NCI-H187 (cell line): ENCODE data around the gene FMN1.
A peak's percentile ranks its signal among the peaks of the same experiment; 100 is the strongest.
"Not testable (repeated sequence)": the region's sequence is repeated elsewhere in the genome, so short reads cannot be mapped to it uniquely, and the experiment has no call there.

Experiments used
- DNase-seq, 2 experiments: peaks; one replicate each; lab custom pipeline; 2025; lab: John Stamatoyannopoulos, UW

Gene FMN1

GRCh38 chr15:33091983-33092693 is 102.4 kb downstream of the FMN1 start:
- DNase-seq = no peak

DNA sequence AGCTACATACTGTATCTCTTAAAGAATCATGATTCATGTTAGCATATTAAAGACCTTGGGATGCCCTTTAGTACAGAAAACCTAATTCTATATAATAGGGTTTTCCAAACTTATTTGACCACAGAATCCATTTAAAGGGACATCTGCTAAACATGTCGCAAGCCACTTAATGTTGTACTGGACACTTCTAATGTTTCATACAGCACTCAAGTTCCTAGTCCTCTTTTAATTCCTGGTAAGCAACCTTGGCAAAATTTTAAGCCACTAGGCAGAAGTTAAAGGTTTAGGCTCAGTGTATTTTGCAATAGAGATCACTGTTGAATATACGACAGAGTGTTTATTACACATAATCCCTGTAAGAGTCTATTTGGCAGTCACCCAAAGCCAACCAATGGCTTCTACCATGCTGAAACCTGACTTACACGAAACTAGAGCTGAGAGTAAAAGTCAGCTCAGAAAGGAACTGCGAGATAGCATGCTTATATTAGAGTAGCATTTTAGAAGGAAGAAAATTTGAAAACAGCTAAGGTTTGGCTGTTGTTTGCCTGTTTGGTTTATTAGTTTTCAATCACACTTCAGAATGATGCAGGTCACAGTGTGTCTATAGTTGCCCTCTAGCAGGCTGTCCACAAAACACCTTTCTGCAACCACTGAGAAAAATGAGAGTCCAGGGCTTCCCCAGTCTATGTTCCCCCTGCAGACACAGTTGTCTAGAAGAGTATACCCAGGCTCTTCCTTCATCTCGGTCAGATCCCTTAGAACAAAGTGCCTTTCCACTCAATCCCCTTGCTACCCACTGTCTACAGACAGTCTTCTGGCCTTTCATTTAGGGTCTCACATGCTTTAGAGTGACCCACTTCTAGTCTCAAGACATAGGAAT is 104.4 kb downstream of the FMN1 start:
- no peak for DNase-seq

DNA sequence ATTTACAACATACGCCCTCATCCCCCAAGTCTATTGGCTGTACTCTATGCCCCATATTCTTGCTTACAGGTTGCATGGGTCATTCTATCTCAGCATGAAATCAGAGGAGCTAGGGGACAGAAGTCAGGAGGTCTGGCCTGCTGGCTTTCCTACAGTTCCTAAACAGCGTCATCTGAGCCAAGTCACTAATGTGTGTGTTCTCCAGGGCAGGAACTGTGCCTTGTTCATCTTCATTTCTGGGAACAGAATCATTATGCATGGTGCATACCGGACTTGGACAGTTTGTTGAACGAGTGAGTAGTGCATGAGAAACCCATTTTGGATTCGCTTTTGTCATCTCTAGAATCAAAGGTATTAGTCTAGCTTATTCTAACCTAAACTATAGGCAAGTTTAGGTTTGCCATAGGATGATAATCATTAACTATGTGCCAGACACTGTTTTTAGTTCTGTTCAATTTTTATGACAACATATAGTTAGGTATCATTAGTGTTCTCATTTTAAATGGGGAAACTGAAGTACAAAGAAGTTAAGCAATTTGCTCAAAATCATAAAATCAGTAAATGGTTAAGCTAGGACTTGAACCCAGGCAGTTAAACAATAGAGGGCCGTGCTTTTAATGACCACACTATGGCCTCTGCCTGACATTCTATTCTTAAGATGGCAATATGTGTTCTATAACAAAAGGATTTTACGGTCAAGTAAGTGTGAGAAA is 105.2 kb downstream of the FMN1 start:
- no peak for DNase-seq

- peak in 1 of 2 experiments; percentile 1 for DNase-seq
Measured at GRCh38 chr15:33086500-33087121, 107.9 kb downstream of the FMN1 start.

DNA sequence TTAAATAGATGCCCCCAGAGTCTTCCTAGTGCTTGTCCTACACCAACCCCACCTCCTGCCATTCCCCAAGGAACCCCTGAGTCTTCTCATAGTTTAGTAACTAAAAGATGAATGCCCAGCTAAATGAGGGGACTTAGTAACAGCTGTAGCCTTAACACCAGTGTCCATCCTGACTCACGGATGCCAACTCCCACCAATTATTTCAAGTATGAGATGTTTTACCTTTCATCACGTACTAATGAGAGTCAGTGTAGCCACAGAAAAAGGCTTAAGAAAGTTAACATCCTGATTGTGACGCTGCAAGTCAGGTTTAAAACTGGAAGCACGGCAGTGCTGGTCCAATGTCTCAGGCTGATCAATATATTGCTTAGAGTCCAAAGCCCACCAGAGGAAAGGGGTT is 109.9 kb downstream of the FMN1 start:
- no peak for DNase-seq

GRCh38 chr15:33083232-33084081 is 111.1 kb downstream of the FMN1 start:
- DNase-seq = no peak

GRCh38 chr15:33080006-33080405 is 114.5 kb downstream of the FMN1 start:
- DNase-seq = no peak

- no peak for DNase-seq
Measured at GRCh38 chr15:33078607-33079006, 115.9 kb downstream of the FMN1 start.

DNA sequence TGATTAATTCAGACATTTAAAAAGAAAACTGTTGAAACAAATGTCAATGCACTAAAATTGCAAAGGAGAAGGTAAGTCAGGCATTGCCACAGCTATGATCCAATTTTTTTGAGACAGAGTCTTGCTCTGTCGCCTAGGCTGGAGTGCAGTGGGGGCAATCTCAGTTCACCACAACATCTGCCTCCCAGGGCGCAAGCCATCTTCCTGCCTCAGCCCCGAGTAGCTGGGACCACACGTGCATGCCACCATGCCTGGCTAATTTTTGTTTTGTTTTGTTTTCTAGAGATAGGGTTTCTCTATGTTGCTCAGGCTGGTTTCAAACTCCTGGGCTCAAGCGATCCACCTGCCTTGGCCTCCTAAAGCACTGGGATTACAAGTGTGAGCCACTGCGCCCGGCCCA is 117.6 kb downstream of the FMN1 start:
- DNase-seq = no peak

- DNase-seq = no peak
Measured at GRCh38 chr15:33074942-33075341, 119.6 kb downstream of the FMN1 start.

DNA sequence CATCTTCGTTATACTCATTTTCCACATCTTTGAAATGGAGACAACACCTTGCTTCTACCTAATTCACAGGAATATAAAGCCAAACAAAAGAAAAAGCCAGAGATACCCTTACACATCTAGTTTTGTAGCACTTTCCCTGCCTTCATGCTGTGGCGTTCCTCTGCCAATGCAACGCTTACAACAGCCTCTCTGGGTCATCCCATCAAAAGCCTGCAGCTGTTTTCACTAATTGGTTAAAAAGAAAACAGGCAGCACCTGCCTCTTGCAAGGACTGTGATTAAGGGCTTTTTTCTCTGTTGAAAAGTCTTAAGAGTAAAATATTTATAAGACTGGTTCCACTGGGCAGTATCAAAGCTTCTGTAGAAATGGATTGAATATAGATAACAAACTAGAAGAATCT is 120.3 kb downstream of the FMN1 start:
- no peak for DNase-seq

GRCh38 chr15:33071451-33071850 is 123.1 kb downstream of the FMN1 start:
- DNase-seq = no peak

GRCh38 chr15:33069903-33070302 is 124.6 kb downstream of the FMN1 start:
- not testable (repeated sequence) for DNase-seq

DNA sequence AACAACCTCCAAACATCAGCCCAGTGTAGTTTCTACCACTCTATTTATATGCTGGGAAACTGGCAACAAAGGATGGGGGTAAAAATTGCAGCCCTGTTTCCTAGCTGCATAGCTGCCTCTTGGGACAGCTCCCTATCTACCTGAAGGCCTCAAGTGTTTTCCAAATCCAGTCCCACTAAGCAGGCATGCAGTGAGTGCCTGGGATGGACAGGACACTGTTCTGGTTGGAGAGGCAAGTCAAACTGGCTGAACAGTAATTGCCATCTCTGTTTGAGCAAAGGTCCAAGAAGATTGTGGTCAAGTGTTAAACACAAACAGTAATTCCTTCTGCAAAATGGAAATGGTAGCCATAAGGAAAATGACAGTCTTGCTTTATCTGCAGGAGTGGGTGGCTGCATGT is 125.4 kb downstream of the FMN1 start:
- no peak for DNase-seq

- peak; percentile 27 to 30 for DNase-seq
Measured at GRCh38 chr15:33068511-33068990, 126.0 kb downstream of the FMN1 start.

DNA sequence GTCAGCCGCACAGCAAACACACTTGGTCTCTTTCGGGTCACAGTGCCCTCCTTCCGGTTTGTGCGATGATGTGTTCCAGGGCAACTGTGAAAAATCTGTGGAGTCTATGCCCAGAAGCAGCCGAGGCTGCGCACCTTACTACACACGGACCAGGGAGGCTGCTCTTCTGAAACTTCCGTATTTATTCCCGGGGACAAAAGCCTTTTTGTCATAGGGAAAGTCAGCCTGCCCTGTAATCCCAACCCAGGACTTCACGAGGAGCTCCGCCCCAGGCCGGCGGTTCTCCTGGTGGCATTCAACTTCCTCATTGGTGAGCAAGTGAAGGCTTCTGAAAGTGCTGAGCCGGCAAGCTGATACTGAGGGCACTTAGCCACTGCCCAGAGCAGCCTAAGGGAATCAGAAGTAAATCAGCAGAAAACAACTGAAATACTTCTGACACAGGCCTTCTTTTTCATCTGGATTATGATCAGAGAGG is 126.5 kb downstream of the FMN1 start:
- DNase-seq = peak in 1 of 2 experiments; percentile 30

DNA sequence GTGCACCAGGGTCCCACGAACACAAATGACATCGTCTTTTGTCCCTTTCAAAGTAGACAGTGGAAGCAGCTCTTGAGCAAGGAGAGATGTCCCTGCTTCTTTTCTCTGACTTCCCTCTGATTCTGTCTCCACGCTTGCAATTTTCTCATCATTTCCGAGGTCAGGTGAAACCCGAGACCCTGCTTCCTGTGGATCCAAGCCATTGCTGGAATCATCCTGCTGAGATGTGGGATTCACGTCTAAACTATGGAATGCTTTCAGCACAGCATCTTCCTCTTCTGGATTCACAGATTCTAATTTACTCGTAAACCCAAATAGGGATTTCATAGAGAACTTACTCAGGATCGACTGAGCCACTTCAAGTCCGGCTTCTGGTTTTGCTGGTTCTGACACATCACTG is 127.1 kb downstream of the FMN1 start:
- DNase-seq = no peak

DNA sequence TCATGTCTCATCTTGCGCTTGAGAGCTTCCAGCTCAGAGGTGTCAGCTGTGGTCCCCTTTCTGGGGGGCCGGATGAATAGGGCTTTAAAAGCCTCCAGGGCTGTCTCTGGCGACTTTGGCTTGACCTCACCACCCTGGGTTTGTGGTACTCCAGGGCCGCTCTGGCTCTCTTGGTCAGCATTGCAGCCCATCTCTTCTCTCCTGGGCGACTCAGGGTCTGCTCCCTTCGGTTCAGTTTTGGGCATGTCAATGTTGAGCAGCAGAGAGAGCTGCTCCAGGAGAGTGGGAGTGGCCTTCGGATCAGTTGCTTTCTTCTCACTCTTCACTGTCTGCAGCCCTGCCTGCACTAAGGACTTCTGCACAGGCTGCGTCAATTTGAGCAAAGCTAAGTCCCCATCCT is 127.9 kb downstream of the FMN1 start:
- DNase-seq = no peak

GRCh38 chr15:33064878-33065277 is 129.6 kb downstream of the FMN1 start:
- no peak for DNase-seq

DNA sequence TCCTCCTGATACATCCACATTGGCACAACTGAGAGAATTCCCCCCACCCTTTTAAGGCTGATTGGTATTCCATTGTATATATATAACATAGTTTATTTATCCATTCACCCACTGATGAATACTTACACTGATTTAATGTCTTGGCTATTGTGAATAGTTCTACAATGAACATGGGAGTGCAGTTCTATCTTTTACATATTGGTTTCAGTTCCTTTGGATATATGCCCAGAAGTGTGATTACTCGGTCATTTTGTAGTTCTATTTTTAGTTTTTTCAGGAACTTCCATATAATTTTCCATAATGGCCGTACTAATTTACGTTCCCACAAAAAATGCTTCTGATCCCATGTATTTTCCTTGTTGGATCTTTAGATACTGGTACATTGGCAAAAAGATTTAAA is 135.3 kb downstream of the FMN1 start:
- no peak for DNase-seq

- DNase-seq = no peak
Measured at GRCh38 chr15:33057845-33058244, 136.7 kb downstream of the FMN1 start.
